ENCODE data around the gene DPCD.
"Not testable (repeated sequence)": the region's sequence is repeated elsewhere in the genome, so short reads cannot be mapped to it uniquely, and the experiment has no call there.

The DPCD gene

DNA sequence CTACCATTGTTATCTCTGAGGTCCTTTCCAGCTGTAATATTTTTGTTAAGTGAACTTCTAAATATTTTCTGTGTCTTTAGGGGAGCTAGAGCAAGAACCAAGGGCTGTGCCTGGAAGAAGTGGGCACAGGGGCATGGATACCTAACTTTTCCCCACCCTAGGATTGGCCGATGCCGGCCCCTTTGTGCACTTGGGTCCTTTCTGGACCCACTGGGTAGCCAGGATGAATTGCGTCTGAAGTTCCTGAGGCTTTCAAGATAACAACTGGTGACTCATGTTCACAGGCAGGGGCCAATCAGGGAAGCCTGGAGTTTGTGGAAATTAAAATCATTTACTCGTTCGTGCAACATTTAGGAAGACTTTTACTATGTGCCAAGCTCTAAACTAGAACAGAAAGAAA, 758 bp downstream of the DPCD start:
- Mint-ChIP-seq H3K27ac (peak overlapping the region; percentile 90), H3K4me1 (ENCODE audit: low read depth) (peaks cover 47% of the 10 kb centered on the region), H3K4me3 (peak overlapping the region; percentile 94), H3K9me3 (no peaks in the 10 kb centered on the region), H3K27me3 (no peaks in the 10 kb centered on the region), H3K36me3 (ENCODE audit: low read depth) (peaks cover 42% of the 10 kb centered on the region)
- intact Hi-C loops (cut with micrococcal nuclease): loop anchor here (2.0 kb wide), 1 partner anchor 236 kb away; no protein-coding TSS in a partner anchor

DNA sequence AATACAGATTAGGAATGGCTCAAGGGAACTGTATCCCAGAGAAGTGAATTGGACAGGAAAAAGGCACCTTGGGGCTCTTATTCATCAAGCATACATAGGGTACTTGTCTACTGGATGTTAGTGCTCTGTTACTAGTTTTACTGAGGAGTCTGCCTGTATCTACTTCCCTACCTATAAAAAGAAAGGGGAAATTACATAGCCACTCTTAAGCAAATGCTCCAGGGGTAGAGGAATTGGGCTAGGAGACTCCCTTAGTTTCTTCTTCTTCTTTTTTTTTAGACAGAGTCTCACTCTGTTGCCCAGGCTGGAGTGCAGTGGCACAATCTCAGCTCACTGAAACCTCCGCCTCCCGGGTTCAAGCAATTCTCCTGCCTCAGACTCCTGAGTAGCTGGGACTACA, 5.2 kb downstream of the DPCD start:
- H3K27me3 Mint-ChIP-seq; H3K4me3 Mint-ChIP-seq; H3K36me3 Mint-ChIP-seq (ENCODE audit: low read depth); H3K9me3 Mint-ChIP-seq; intact Hi-C loops (cut with micrococcal nuclease): not testable (repeated sequence)
- Mint-ChIP-seq H3K27ac (peak overlapping the region; percentile 55), H3K4me1 (ENCODE audit: low read depth) (peaks cover 32% of the 10 kb centered on the region)

DNA sequence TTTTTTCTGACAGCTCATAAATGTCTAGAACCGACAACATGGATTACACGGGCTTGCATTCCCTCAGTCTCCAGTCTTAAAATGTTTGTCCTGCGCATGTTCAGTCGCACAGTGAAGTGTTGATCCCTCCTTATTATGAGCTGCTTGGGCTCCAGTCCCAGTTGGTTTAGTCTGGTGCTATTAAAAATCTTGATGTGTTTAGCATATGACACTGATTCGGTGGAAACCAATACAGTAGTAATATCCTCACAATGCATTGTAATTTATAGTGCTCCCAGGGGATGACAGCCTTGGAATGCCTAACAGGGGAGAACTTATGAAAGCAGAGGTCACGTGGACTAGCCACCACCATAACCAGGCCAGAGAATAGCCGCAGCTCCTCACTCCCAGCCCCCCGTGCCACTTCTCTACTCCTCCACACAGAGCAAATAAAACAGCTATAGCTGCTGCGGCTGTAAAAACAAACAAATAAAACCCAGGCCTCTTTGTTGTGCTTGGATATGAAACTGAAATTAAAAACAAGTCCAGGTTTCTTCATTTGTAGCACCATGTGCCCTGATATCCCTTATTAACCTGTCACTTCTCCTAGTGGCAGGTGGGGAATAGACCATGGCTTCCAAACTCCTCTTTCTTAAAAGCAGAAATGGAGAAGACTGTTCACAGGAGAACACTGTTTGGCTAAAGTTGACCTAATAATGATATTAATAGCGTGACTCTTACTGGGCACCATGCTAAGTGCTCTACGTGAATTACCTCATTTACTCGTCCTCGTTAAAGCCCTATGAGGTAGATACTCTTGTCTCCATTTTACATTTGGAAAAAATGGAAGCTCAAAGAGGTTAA, 7.7 kb downstream of the DPCD start:
- intact Hi-C loops (cut with micrococcal nuclease): no loop called here
- no peaks in the 10 kb centered on the region for H3K9me3 Mint-ChIP-seq
- H3K4me3 Mint-ChIP-seq: no peak overlapping the region
- peaks cover 23% of the 10 kb centered on the region for H3K4me1 Mint-ChIP-seq (ENCODE audit: low read depth)
- H3K27ac Mint-ChIP-seq: no peak overlapping the region
- no peaks in the 10 kb centered on the region for H3K27me3 Mint-ChIP-seq
- H3K36me3 Mint-ChIP-seq (ENCODE audit: low read depth): peaks cover 14% of the 10 kb centered on the region

DNA sequence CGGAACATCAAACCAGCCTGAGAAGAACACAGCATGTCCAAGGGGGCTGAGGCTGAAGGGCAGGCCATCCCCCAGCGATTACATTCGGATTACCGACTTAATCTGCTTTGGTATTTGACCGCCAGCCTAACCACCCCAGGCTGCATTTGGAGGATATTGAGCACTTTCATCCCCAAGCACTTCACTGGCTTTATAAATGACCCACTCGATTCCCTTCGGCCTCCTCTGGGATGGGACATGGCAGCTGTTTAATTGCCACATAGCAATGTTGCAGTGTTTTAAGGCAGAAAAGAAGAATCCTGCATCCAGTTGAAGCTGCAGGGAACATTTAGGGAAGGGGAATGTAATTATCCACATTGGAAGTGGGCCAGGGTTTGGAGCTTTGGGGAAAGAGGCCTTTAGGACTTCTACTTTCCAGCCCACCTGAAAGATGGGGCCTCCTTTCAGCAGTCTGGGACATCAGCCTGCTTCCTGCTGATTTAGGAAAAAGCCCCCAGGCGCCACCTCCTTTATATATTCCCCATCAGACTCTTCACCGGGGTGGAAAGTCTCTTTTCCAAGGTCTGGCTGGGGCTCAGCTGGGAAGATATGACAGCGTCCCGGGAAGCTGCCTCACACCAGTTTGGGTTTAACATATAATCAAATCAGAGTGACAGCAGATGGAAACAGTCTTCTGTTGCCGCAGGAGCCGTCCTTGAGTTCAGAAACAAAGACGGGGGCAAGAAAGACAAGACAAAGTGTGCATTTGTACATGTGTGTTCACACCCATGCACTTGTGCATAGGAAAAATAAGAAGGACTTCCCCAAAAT, 9.2 kb downstream of the DPCD start:
- intact Hi-C loops (cut with micrococcal nuclease): no loop called here
- H3K4me3 Mint-ChIP-seq: no peak overlapping the region

DNA sequence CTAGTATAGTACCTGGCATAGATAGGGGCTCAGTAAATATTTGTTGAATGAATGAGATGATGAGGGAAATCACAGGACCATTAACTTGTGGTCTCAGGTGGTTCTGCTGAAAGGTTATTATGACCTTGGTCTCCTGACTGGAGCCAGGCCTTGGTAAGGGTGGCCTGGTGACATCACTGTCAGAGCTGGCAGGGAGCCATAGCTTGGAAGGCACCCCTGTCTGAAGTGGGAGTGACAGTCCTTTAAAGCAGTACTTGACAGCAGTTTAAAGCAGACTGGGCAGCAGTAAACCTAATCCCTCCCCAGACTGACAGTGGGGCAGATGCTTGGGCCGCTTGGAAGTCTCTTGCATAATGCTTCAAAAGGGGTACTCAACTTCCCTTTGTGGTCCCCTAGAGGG, 13.4 kb downstream of the DPCD start:
- H3K36me3 Mint-ChIP-seq (ENCODE audit: low read depth): peaks cover 47% of the 10 kb centered on the region
- intact Hi-C loops (cut with micrococcal nuclease): no loop called here
- no peak overlapping the region for H3K27ac Mint-ChIP-seq
- no peaks in the 10 kb centered on the region for H3K9me3 Mint-ChIP-seq
- no peak overlapping the region for H3K4me3 Mint-ChIP-seq
- H3K27me3 Mint-ChIP-seq: no peaks in the 10 kb centered on the region
- no peaks in the 10 kb centered on the region for H3K4me1 Mint-ChIP-seq (ENCODE audit: low read depth)

More for the DNA sequence above, 9.2 kb downstream of the DPCD start:
- Mint-ChIP-seq H3K36me3 (ENCODE audit: low read depth) (peaks cover 23% of the 10 kb centered on the region), H3K9me3 (no peaks in the 10 kb centered on the region), H3K27ac (no peak overlapping the region), H3K27me3 (no peaks in the 10 kb centered on the region), H3K4me1 (ENCODE audit: low read depth) (peaks cover 22% of the 10 kb centered on the region)

DNA sequence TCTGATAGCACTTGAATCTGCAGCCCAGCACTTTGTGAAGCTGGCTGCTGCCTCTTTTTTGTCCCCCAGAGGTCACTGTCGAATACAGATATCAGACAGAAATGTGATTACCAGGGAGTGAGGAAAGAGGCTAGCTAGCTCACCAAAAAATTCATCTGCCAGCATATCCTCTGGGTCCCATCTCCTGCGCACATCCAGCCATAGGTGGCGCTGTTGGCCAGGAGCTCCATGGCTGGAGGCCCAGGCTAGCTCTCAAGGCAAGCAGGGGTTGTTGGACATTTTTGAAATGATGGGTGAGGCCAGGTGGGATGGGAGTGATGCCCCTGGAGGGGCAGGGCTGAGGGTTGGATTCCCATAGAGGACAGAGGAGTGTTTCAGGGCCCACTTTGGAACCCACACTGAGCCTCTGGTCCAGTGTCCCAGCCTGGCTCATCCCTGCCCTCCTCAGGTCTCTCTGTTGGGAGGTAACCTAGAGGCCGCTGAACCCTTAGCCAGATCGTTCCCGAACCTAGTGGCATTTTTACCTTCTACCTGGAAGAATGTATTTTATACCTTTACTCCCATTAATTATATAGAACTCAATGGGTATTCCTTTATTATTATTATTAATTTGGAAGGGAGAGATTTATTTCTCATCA, 14.8 kb downstream of the DPCD start:
- Mint-ChIP-seq H3K4me3 (no peak overlapping the region), H3K36me3 (ENCODE audit: low read depth) (peaks cover 56% of the 10 kb centered on the region), H3K27ac (no peak overlapping the region), H3K9me3 (no peaks in the 10 kb centered on the region), H3K27me3 (no peaks in the 10 kb centered on the region), H3K4me1 (ENCODE audit: low read depth) (no peaks in the 10 kb centered on the region)
- intact Hi-C loops (cut with micrococcal nuclease): loop anchor here (2.0 kb wide), 1 partner anchor 178 kb away; no protein-coding TSS in a partner anchor

DNA sequence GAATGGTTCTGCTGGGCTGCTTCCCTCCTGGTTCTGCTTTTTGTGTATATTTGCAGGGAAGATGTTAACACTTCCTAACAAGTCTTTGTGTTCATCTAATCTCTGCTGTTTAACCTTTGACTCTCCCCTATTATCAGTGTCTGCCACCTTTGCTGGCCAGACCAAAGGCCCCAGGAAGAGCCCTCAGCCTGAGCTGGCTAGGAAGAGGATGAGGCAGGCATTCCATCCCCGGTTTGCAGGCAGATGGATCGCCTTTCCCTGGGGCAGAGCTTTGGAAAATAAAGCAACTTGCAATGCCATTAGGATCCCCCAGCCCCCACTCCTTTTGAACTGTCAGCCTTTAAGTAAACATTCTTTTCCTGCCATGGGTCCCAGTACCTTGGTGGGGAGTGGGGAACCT, 19.0 kb downstream of the DPCD start:
- H3K4me1 Mint-ChIP-seq (ENCODE audit: low read depth): no peaks in the 10 kb centered on the region
- H3K9me3 Mint-ChIP-seq: no peaks in the 10 kb centered on the region
- no peak overlapping the region for H3K4me3 Mint-ChIP-seq
- H3K27ac Mint-ChIP-seq: no peak overlapping the region
- H3K36me3 Mint-ChIP-seq (ENCODE audit: low read depth): peaks cover 79% of the 10 kb centered on the region
- intact Hi-C loops (cut with micrococcal nuclease): no loop called here
- H3K27me3 Mint-ChIP-seq: no peaks in the 10 kb centered on the region

DNA sequence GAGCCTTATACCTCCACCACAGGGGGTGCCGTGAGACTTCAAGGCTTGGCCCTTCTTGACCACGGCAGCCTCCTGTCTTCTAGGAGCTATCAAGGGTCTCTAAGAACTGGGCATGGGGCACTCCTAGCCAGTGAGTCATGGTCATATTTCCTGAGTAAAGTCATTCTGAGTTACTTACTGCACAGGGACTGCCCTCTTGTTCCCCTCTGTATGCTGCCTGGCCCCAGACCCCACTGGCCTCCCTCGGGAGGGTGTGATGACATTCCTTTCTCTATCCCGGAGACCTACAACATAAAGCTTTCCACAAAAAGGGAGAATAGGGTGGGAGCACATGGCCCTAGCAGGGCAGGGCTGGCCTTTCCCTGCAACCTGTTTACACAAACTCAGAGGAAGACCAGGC, 21.4 kb downstream of the DPCD start:
- intact Hi-C loops (cut with micrococcal nuclease): no loop called here
- H3K4me1 Mint-ChIP-seq (ENCODE audit: low read depth): no peaks in the 10 kb centered on the region
- no peak overlapping the region for H3K27ac Mint-ChIP-seq

DNA sequence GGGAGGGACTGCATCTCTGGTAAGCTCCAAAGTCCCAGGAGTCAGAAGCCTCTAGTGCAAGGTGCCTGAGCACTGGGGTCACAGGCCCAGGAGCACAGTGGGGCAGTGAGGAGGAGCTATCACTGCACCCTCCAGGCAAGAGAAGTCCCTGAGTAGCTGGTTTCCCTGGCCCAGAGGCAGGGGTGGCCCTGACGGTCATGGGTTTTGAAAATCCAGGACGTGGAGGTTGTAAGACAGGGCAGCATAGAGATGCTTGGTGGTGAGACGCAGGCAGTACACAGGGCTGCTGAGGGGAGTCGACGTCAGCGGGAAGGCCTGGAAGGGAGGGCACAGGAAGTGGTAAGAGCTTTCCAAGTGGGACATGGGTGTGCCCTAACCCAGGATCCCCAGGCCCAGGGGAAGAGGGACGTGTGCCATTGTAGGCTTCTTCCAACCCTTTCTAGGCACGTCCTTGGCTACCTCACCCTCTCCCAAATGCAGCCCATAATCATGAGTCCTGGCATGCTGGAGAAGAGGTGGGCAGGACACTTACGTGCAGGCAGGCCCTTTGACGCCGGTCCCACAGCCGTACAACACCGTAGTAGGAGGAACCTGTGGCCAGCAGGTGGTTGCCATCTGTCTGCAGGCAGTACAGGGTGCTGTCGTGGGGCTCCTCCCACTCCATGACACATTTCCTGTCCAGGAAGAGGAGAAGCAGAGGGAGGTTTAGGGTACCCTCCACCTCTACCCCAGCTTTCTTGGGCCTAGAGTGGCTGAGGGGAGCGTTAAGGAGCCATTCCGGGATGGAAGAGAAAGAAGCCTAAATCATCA, 23.2 kb downstream of the DPCD start:
- Mint-ChIP-seq H3K9me3 (no peaks in the 10 kb centered on the region), H3K4me1 (ENCODE audit: low read depth) (no peaks in the 10 kb centered on the region), H3K27ac (peak overlapping the region; percentile 16), H3K36me3 (ENCODE audit: low read depth) (peaks cover 84% of the 10 kb centered on the region), H3K4me3 (no peak overlapping the region), H3K27me3 (no peaks in the 10 kb centered on the region)
- intact Hi-C loops (cut with micrococcal nuclease): no loop called here

More for the DNA sequence above, 21.4 kb downstream of the DPCD start:
- H3K9me3 Mint-ChIP-seq: no peaks in the 10 kb centered on the region
- H3K36me3 Mint-ChIP-seq (ENCODE audit: low read depth): peaks cover 91% of the 10 kb centered on the region
- H3K27me3 Mint-ChIP-seq: no peaks in the 10 kb centered on the region
- H3K4me3 Mint-ChIP-seq: no peak overlapping the region

DNA sequence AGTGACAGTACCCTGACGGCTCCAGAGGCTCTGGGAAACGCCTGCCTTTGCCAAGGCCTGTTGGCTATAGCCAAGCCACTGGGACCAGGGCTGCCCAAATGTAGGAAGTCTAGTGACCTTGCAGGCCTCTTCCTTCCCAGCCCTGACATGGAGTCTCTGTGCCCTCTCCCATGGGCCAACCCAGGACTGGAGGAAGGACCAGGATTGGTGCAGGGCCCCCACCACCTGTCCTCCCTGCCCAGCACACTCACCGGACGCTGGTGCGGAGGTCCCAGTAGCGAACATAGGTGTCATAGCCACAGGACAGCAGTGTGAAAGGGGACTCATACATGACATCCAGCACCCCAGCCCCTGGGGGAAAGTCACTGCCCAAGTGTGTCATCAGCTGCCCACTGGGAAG, 24.0 kb downstream of the DPCD start:
- peaks cover 84% of the 10 kb centered on the region for H3K36me3 Mint-ChIP-seq (ENCODE audit: low read depth)
- H3K27ac Mint-ChIP-seq: peak overlapping the region; percentile 16
- H3K4me1 Mint-ChIP-seq (ENCODE audit: low read depth): peaks cover under 1% of the 10 kb centered on the region
- H3K9me3 Mint-ChIP-seq: no peaks in the 10 kb centered on the region
- H3K4me3 Mint-ChIP-seq: no peak overlapping the region
- intact Hi-C loops (cut with micrococcal nuclease): no loop called here
- H3K27me3 Mint-ChIP-seq: no peaks in the 10 kb centered on the region

DNA sequence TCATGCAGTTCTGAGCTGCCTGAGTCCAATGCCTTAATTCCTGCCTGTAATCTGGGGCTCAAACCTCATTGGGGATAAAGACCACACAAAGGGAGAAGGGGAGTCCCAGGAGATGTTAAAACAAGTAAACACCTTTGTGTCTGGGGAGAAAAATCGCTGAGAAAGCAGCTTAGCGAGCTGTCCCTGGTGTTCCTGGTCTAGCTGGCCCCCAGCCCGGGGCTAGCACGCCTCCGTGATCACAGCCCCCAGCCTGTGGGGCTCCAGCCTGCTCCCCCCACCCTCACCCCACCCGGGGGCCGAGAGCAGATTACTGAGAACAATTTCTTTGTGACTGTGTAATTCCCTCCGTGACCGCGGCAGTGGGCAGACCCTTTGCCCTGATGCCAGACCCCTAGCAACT, 24.8 kb downstream of the DPCD start:
- Mint-ChIP-seq H3K27ac (no peak overlapping the region), H3K36me3 (ENCODE audit: low read depth) (peaks cover 80% of the 10 kb centered on the region), H3K9me3 (no peaks in the 10 kb centered on the region), H3K4me1 (ENCODE audit: low read depth) (peaks cover 9% of the 10 kb centered on the region), H3K27me3 (no peaks in the 10 kb centered on the region), H3K4me3 (no peak overlapping the region)
- intact Hi-C loops (cut with micrococcal nuclease): no loop called here

DNA sequence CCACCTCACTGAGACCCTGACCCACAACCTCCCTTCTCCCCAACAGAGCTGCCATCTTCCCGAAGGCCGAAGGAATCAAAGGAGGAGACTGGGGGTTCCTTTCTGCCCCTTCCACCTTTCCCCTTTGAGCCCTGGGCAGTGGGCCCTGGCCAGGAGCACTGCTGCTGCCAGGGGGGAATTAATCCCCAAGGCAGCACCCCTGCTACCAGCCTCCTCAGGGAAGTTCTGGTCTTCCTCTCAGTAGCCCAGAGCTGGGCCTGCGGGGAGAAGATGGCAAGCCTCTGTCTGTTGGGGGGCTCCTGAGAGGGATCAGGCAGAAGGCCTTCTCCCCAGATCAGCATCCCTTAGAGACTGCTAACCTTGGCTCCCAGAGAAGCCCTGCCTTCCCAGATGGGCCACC, 25.5 kb downstream of the DPCD start:
- H3K4me1 Mint-ChIP-seq (ENCODE audit: low read depth): peaks cover 16% of the 10 kb centered on the region

DNA sequence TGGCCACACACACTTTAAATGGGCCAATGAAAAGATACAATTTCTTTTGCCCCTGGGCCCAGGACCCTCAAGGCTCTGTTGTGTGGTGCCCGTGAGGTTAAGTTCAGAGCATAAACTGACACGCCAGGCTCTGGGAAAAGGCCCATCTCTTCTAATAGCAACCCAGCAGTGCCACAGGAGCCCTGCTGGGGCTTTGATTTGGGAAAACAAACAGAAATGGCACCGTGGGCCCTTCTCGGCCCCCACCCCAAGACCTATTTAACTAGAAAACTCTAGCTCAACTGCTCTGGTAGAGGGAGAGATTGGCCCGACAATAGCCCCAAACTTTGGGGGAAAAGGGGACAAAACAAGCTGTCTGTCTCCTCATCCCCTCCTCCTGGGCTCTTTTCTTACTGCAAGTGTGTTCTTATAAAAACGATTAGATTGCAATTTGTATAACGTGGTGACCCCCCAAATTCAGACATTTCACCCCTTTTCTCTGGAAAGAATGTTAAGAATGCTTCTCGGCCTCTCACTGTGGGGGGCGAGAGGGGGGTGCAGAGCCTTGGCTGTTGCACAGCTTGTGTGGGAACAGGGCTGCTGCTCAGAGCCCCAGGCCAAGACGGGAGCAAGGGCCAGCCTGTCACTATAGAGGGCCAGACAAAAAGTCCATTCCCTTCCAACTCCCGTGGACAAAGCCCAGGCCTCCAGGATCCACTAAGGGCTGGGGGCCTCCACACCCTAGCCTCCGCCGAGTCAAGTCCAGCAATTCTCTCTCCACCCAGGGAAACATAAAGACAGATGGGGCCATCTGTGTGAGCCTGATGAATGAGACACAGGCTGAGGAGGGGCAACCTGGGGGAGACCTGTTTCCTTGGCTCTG, 26.8 kb downstream of the DPCD start:
- Mint-ChIP-seq H3K4me3 (no peak overlapping the region), H3K36me3 (ENCODE audit: low read depth) (peaks cover 75% of the 10 kb centered on the region), H3K27ac (no peak overlapping the region), H3K9me3 (no peaks in the 10 kb centered on the region), H3K27me3 (no peaks in the 10 kb centered on the region), H3K4me1 (ENCODE audit: low read depth) (peaks cover 29% of the 10 kb centered on the region)
- intact Hi-C loops (cut with micrococcal nuclease): no loop called here

More for the DNA sequence above, 25.5 kb downstream of the DPCD start:
- intact Hi-C loops (cut with micrococcal nuclease): no loop called here
- Mint-ChIP-seq H3K36me3 (ENCODE audit: low read depth) (peaks cover 75% of the 10 kb centered on the region), H3K27me3 (no peaks in the 10 kb centered on the region), H3K27ac (no peak overlapping the region), H3K9me3 (no peaks in the 10 kb centered on the region), H3K4me3 (no peak overlapping the region)
